DMS153 treated with DMSO at 0.1 percent for 48 hours (cell line): ENCODE results near the gene ZNF620.
A peak's percentile ranks its signal among the peaks of the same experiment; 100 is the strongest.
"Not testable (repeated sequence)": the region's sequence is repeated elsewhere in the genome, so short reads cannot be mapped to it uniquely, and the experiment has no call there.

ENCODE experiments used
- DNase-seq: peaks from one replicate; lab custom pipeline; 2025; ENCODE audit not compliant: unreplicated experiment; lab: John Stamatoyannopoulos, UW

Gene ZNF620

DNA sequence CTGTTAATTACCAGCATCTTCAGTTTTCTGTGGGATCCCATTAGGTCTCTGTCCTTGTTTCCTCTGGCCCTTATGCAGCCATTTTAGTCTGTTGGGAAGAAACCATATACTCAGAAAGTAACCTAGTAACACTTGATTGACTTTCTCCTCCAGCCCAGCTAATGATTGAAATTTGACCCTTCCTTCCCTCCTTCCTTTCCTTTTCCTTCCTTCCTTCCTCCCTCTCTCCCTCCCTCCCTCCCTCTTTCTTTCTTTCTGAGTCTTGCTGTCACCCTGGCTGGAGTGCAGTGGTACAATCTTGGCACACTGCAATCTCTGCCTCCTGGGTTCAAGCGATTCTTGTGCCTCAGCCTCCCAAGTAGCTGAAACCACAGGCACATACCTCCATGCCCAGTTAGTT is 5.9 kb upstream of the ZNF620 start:
- no peak for DNase-seq

DNA sequence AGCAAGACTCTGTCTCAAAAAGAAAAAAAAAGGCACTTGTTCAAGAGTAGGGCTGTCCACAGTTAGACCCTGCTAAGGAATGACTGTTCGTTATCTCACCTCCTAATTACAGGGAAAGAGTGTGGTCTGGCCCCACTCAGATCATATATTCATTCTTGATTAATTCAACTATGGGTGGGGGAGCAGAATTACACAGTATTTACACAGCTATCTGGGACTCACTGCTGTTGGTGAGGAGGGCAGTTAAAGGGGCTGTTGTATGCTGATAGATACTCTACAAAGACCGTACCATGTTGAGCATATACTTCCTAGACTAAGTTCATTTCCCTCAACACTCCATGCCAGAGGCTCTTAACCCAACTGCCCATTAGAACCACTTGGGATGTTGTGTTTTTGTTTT is 3.8 kb upstream of the ZNF620 start:
- no peak for DNase-seq

DNA sequence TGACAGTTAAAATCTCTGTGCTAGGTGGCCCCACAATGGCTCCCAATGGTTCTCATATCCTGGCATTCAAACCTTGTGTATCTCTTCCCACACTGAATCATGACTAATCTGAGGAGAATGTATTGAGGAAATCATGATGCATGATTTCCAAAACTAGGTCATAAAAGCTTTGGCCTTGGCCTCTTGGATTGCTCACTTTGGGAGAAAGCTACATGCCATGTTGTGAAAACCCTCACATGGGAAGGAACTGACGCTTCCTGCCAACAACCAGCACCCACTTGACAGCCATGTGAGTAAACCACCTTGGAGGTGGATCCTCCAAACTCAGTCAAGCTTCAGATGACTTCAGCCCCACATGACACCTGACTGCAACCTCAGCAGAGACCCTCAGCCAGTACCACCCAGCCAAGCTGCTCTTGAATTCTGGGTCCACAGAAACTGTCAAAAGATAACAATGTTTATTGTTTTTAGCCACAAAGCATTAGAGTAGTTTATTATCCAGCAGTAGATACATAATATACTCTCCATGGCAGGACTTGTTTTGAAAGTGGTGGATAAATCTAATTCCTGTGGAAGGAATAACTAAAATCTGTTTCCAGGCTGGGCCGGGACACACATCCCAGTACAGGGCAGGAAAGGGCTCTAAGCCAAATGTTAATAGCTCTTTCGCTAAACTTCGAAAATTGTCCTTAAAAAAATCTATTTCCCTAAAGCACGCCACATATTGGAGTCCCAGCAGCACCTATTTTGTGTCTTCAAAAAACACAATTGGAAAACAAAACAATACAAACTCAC is 1.0 kb upstream of the ZNF620 start:
- DNase-seq, result no peak

DNA sequence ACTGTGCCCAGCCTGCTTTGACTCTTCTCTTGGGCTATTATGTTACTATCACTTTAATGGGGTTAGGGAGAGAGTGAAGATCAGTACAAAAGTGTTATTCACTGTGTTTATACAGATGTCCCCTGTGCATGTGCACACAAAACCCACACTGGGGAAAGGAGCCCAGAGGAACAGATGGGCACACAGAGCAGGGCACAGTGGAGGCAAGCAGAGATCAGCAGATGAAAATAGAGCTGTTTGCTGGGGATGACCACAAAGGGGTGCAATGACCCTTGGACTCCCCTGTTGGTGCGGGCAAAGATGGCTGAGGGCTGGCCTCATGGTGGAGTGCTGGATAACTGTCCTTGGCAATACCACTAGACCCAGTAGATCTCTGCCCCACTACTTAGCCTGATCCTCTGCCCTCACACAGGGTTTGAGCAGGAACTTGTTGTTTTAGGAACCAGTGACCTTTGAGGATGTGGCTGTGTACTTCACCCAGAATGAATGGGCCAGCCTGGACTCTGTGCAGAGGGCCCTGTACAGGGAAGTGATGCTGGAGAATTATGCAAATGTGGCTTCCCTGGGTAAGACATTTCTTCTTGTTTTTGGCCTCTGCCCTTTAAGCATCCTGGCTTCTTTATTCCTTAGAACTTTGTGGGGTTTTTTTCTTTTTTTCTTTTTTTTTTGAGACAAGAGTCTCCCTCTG is 5.3 kb downstream of the ZNF620 start:
- DNase-seq, result no peak

DNA sequence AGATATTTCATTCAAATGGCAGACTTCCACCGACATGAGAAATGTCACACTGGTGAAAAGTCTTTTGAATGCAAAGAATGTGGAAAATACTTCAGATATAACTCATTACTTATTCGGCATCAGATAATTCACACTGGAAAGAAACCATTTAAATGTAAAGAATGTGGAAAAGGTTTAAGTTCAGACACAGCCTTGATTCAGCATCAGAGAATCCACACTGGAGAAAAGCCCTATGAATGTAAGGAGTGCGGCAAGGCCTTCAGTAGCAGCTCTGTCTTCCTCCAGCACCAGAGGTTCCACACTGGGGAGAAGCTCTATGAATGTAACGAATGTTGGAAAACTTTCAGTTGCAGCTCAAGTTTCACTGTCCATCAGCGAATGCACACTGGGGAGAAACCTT is 10.4 kb downstream of the ZNF620 start:
- DNase-seq, result no peak

DNA sequence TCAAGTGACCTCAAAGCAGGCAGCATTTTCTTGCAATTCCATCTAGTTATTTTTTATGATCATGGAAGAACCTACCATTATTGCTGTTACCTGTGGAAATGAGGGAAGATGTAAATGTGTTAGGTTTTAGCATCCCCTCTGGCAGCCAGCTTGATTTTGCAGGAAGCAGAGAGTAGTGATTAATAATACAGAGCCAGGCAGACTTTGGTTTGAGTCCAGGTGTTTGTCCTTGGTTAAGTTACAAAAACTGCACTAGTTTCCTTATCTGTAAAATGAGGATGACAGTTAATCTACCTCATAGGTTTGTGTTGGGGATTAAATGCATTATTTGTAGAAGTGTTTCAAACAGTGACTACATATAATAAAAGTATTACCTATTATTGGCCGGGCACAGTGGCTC is 12.2 kb downstream of the ZNF620 start:
- no peak for DNase-seq

DNA sequence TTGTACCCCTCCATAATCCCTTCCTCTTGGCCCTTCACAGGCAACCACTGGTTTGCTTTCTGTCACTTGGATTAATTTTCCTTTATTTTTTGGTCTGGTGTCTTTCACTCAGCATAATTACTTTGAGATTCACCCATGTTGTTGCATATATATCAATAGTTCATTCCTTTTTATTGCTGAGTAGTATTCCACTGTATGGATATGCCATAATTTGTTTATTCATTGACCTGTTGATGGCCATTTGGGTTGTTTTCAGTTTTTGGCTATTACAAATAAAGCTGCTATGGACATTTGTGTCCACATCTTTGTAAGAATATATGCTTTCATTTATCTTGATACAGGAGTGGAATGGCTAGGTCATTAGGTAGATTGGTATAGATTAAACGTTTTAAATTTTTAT is 13.0 kb downstream of the ZNF620 start:
- DNase-seq, result no peak

DNA sequence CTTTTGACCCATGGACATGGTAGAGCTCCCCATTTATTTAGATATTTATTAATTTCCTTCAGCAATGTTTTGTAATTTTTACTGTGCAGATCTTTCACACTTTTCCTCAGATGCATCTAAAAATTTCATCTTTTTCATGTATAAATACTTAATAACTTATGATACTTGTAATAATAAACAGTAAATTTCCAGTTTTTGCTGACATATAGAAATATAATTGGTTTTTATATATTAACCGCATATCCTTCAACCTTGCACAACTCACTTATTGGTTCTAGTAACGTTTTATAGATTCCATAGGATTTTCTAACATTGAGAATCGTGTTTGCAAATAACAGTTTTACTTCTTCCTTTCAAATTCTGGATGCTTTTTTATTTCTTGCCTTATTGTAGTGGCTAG is 15.4 kb downstream of the ZNF620 start:
- no peak for DNase-seq

DNA sequence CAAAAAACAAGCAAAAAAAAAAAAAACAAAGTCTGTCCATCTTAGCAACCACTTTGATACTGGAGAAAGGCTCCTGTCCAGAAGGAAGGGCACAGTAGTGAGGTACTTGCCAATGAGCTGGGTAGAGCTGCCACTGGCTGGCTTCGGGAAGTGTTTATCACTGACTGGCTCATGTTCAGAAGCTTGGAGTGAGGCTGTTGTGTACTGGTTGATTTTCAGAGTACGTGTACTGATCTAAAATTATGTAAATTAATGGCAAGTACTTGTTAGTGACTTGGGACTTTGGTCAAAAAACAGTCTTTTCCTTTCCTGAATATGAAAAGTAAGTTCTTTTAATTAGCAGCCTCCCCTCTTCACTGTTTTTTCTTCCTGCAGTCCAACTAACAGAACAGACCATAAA is 17.9 kb downstream of the ZNF620 start:
- DNase-seq, result peak; percentile 15

- peak; percentile 15 for DNase-seq
Observed at GRCh38 chr3:40524222-40524567, 18.4 kb downstream of the ZNF620 start.

DNA sequence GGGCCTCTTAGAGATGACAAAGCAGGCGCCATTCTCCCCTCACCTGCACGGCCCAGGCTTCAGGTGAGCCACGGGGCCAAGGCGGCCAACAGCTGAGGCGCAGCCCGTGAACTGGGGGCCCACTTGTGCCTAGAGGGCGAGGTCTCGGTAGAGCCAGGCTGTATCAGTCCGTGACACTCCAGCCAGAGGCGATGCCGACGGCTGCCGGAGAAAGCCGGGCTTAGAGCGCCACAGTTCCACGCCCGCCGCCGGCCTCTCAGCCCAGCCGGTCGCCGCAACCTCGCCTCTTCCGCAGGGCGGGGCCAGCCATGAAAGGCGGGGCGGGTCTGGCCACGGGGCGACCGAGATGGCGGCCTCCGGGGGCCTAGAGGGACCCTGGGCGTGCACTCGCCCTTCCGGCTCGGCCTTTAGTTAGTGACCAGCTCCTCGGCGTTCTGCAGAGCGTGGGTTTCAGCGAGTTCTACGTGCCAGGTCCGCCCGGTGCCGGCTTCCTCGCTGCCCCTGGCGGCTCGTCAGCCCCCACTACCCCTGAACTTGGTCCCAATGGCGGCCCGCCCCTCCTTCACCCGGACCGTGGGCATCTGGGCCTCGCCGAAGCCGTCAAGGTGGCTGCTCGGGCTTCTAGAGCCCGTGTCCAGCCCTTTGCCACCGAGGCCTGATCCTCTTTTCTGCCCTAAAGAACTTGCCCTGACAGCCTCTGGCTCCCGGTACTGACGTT is 18.9 kb downstream of the ZNF620 start, which contains the start of gene ZNF621:
TSS of gene ZNF621 (plus strand) at position 393 of the 718 bp plus-strand sequence. CDS start 881 bp downstream, outside the sequence.
- peak; percentile 35 for DNase-seq

- DNase-seq, result no peak
Observed at GRCh38 chr3:40528426-40528825, 22.6 kb downstream of the ZNF620 start.

GRCh38 chr3:40532252-40532651 is 26.4 kb downstream of the ZNF620 start:
- no peak for DNase-seq

DNA sequence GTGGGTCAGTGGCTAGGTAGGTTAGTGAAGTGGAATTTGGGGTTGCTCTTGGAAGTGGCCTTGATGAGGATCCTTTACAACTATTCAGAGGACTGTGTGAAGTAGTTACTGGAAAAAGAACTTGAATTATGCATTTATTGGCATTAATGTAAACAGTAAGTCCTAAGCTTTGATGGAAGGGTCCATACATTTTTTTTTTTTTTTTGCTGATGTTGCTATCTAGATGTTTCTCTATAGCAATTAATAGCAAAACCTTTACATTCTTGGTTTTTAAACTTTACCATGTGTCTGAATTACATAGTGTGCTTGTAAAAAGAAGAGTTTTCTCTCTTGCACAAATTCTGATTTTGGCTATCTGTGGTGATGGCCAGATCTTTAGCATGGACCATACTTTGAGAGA is 28.4 kb downstream of the ZNF620 start:
- DNase-seq, result no peak

GRCh38 chr3:40546816-40547215 is 41.0 kb downstream of the ZNF620 start:
- no peak for DNase-seq

DNA sequence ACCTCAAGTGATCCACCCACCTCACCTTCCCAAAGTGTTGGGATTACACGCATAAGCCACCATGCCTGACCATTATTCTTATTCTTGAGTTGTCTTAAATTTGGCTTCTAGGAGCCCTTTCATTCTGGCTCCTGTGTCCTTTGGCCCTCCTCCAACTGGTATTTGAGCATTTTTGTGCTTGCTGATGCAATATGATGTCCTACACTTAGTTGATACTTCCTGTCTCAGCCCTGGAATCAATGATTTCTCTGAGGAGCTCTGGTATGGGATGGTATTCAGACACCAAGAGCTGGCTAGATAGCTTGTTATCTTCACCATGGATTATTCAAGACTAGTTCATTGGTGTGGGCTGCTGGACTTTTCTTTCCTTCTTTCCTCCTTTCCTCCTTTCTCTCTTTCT is 44.3 kb downstream of the ZNF620 start:
- no peak for DNase-seq

- DNase-seq, result no peak
Observed at GRCh38 chr3:40557575-40558161, 51.8 kb downstream of the ZNF620 start.

- DNase-seq, result not testable (repeated sequence)
Observed at GRCh38 chr3:40562482-40562881, 56.6 kb downstream of the ZNF620 start.

DNA sequence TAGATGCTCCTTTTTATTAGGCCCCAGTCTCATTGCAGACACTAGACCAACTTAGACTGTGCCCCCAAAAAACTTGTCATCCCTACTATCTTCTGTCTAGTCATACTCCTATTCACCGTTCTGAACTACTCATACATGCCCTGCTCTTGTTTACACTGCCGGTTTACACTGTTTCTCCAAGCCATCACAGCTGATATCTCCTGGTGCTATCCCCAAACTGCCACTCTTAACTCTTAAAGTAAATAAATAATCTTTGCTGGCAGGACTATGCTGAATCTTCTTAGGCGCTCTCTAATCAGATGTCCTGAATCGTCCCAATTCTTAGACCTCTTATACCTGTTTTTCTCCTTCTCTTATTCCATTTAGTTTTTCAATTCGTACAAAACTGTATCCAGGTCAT is 59.8 kb downstream of the ZNF620 start:
- not testable (repeated sequence) for DNase-seq

DNA sequence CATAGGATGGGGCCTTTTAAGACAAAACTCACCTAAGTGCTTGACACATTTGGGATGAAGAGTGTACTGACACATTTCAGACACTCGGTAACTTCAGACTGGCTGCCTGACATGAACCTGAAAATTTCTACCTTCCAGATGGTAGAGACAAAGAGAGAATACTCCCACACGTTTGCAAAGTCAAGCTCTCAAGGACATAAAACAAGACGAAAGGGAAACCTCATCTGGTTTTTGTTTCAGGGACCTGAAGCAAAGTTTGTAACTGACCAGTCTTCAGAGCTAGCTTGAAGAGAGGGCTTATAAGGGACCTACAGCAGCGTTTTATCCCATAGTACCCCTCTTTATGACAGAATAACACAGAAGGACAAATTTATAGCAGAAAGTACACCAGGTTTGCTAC is 60.9 kb downstream of the ZNF620 start:
- DNase-seq, result no peak
